Middle frontal gyrus (tissue), 1 donor: ENCODE results near the gene HIVEP3.
A peak's percentile ranks its signal among the peaks of the same experiment; 100 is the strongest.

Experiments used
- DNase-seq: peaks from one replicate; pipeline ENCODE4 v3.0.0-alpha.2; 2015; ENCODE audit warnings: low spot score; ENCODE audit errors: extremely low spot score

Gene HIVEP3

DNA sequence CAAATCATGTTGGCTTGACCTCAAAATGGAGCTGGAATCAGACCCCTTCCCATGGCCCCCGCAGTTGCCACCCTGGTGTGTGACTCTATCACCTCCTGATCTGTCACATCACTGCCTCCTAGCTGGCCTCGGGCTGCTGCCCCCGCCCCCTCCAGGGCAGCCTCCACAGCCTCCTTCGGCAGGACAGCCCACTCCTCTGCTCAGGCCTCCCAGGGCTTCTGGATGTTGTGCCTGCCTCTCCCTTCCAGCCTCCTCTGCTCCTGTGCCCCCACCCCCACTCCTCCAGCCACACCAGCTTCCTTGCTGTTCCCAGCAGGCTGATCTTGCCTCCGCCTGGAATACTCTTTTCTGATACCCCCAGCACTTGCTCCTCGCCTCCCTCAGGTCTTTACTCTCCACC, 299.9 kb downstream of the HIVEP3 start:
- no peak for DNase-seq

GRCh38 chr1:41618066-41618825, 300.5 kb downstream of the HIVEP3 start:
- peak; percentile 81 for DNase-seq

GRCh38 chr1:41617336-41617735, 301.4 kb downstream of the HIVEP3 start:
- no peak for DNase-seq

- DNase-seq = no peak
Observed at GRCh38 chr1:41616563-41616962, 302.2 kb downstream of the HIVEP3 start.

GRCh38 chr1:41615981-41616380, 302.7 kb downstream of the HIVEP3 start:
- DNase-seq = no peak

DNA sequence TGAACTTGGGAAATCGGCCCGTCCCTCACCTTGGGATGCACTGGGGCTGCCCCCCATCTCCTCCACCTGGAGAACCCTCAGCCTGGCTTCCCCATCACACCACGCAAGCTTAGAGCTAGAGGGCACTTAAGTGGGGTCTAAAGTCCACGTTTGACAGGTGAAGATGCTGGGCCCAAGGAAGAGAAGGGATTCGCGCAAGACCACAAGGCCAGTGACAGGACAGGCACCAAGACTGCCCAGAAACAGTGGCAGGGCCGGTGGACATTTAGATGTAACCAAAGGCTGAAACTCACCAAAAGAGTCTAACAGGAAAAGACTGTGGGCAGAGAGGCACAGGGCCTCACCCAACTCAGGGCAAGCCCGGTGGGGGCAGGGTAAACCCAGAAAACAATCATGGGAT, 303.4 kb downstream of the HIVEP3 start:
- no peak for DNase-seq

GRCh38 chr1:41614818-41615217, 303.9 kb downstream of the HIVEP3 start:
- DNase-seq = no peak

DNA sequence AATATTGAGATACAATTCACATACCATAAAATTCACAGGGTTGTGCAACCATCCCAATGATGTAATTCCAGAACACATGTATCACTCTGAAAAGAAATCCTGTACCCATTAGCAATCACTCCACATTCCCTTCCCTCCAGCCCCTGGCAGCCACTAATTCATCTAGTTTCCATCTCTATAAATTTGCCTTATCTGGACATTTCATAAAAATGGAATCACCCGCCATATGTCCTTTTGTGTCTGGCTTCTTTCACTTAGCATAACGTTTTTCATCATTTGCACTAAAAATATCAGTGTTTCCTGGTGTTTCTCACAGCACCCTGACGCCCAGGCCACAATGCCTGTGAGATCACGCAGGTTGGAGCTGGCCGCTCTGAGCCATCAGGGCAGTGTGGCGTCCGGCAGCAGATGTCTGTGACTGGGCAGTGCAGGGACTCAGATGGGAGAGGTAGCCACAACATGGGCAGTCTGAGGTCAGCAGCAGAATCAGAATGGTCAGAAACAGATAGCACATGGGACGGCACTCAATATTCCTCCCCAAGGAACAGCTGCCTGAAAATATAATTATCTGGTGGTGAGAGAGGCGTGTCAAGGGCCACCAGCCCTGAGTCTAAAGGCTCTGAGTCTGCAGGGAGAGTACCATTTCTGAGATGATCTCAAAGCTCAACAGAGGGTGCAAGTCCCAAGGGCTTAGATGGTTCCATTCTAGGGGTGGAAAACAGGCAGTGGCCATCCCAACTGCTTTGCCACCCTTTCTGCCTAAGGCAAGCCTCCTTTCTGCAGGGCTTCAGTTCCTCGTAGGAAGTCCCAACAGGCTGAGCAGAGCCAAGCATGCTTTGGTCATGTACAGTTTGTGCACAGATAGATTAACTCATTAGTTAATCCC, 304.8 kb downstream of the HIVEP3 start:
- no peak for DNase-seq

GRCh38 chr1:41612953-41613352, 305.8 kb downstream of the HIVEP3 start:
- no peak for DNase-seq

GRCh38 chr1:41611932-41612450, 306.7 kb downstream of the HIVEP3 start:
- no peak for DNase-seq

DNA sequence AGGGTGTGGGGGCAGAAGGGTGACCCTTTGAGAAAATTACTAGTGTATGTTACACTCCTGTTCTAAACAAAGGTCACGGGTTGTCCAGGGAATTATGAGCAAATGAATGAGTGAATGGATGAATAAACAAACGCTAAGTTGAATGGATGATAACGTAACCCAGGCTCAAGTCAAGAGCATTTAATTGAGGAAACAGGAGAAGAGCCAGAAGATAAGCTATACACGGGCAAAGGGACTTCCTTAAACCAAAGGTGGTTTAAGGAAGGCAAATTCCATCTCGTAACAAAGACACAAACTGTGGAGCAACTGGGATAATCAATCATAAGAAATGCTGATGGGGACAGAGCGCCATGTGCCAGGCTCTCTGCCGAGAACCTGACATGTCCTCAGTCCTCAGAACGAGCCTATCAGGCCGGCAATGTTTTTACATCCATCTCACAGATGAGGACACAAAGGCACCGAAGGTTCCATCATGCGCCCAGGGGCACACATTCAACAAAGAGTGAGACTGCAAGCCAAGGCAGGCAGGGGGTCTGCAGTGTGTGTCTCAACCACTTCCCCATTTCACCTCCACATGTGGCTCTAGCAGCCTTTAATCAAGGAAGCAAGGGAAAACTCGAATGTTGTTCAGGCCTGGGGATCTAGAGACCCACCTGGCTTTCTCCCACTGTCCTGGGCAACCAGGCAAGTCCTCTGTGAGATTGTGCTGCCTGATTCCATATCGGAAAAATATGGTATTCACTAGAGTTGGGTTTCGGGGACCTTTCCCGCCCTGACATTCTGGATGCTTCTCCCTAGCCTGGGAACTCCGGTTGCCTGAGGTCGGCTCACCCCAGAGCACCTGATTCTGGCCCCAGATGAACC, 307.4 kb downstream of the HIVEP3 start:
- DNase-seq = no peak

DNA sequence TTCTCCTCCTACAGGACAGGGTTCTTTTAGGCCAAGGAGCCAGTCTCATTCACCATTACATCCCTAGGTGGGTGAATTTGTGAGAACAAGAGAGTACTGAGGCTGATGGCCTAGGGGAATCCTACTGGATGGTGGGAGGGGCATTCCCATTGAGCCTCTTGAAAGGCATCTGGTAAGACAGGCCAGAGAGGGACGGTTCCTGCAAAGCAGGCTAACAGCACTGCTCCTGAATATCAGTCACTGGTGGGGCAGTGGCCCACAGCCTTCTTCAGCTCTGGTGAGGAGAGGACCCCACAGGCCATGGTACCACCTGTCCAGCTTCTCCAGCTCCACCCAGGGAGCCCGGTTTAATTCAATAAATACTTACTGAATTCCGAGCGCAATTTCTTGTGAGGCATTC, 308.4 kb downstream of the HIVEP3 start:
- DNase-seq = no peak

DNA sequence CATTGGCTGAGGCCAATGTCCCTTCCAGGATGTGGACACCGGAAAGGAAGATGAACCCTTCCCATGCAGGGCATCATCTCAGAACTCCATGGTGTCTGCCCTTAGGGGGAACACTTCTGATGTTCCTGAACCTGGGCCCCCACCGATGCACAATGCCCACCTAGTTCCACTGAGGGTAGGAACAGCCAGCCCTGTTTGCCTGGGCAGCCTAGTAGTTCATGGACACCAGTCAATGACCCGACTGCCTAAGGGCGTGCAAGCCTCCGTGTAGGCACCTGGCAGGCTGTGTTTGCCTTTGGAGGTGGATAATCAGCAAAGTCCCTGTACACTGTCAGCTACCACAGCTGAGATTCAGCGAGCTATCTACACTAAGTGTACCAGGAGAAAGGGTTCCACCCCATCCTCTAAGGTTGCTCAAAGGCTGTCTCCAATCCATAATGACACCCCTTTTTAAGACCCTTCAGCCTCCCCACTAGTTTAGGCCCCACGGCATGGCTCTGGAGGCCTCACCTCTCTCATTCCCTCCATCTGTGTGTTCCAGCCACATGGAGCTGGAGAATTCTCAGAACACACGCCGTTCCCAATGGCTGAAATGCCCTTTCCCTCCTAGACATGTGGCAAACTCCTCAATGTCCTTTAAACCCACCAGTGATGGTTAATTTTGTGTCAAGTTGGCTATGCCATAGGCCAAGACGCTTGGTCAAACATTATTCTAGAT, 309.4 kb downstream of the HIVEP3 start:
- DNase-seq = no peak

GRCh38 chr1:41608211-41608610, 310.5 kb downstream of the HIVEP3 start:
- DNase-seq = no peak

DNA sequence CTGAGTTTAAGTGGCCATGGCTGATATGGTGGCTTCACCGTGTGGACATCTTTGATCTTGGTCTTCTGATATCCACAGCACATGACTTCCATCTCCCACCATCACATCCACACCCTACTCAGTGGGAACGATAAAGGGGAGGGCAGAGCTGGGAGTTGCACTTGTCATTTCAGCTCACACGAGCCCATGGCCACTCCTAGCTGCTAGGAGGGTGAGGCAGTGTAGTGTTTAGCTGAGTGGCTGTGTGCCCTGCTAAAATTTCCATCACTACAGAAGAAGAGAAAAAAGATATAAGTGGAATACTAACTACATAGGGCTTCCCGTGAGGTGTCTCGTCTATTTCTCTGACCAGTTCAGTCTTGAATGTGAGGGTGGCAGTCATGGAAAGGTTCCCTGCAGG, 310.9 kb downstream of the HIVEP3 start:
- no peak for DNase-seq

GRCh38 chr1:41599912-41600311, 318.8 kb downstream of the HIVEP3 start:
- DNase-seq = no peak

- DNase-seq = no peak
Observed at GRCh38 chr1:41598325-41598724, 320.4 kb downstream of the HIVEP3 start.

DNA sequence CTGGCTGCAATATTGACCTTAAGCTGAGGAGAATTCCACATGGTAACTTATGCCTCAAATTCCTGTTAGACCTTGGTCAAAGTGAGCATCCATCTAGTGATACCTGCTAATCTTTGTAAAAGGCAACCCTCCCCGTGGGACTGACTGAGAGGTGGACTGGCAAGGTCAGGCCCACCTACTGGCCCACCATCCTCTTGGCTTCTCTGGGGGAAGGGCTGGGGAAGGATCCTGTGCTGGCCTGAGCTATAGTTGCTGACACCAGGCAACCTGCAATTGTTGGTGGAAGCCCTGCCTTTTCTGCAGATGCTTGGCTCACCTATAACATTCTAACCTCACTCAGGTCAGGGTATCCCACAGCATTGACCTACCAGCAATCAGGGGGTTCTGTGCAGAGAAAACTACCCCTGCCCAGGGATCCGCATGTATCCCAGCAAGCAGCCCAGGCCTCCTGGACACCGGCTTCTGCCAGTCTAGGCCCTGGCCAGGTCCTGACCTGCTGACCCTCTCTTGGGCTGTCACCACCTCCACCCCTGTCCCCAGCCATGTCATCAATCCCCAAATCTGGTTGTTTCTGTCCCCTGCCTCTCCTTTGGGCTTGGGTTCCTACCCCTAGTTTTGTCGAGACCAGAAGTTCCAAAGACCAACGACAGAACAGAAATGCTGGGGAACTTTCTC, 326.1 kb downstream of the HIVEP3 start:
- no peak for DNase-seq

DNA sequence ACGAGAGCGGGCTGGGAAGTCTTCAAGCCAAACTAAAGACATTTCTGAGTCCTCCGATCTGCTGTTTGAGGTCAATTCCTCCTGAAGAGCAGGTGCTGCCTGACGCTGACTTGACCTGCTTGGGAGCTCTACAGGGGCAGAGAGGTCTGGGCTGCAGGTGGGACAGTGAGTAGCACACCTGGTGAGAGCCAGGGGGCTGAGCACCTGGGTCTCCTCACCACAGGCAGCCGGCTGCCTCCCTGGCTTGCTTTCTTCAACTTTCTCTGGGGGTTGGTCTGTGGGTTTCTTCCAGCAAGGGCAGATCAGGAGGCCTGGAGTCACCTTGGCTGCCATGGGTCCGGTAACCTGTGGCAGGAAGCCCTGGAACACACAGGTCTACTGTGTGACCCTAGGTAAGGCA, 326.8 kb downstream of the HIVEP3 start:
- DNase-seq = no peak

GRCh38 chr1:41590331-41590730, 328.4 kb downstream of the HIVEP3 start:
- DNase-seq = no peak
